Uterus (tissue), 2 donors: ENCODE measurements around the gene TRIM66.

Source experiments
- POLR2A ChIP-seq, 2 donors: fragments of 450-650 bp; IDR thresholded peaks; one replicate each; pipeline ENCODE4 v1.6.1; 2016; ENCODE audit warnings: antibody characterized with exemption in 2 of 2, mild to moderate bottlenecking in 1 of 2, moderate library complexity in 1 of 2
- TF ChIP-seq, protein P1 (sequence below), 4 experiments: fragments of 200-600 bp in 2 of 4; fragments of 450-650 bp in 2 of 4; sonication (generic) in 2 of 4; IDR thresholded peaks; one replicate each; pipeline ENCODE4 v1.5.1; 2016 to 2019; ENCODE audit warnings: antibody characterized with exemption in 4 of 4, mild to moderate bottlenecking in 2 of 4, moderate library complexity in 1 of 4

- TF ChIP-seq, protein P1, sequence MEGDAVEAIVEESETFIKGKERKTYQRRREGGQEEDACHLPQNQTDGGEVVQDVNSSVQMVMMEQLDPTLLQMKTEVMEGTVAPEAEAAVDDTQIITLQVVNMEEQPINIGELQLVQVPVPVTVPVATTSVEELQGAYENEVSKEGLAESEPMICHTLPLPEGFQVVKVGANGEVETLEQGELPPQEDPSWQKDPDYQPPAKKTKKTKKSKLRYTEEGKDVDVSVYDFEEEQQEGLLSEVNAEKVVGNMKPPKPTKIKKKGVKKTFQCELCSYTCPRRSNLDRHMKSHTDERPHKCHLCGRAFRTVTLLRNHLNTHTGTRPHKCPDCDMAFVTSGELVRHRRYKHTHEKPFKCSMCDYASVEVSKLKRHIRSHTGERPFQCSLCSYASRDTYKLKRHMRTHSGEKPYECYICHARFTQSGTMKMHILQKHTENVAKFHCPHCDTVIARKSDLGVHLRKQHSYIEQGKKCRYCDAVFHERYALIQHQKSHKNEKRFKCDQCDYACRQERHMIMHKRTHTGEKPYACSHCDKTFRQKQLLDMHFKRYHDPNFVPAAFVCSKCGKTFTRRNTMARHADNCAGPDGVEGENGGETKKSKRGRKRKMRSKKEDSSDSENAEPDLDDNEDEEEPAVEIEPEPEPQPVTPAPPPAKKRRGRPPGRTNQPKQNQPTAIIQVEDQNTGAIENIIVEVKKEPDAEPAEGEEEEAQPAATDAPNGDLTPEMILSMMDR (IDR thresholded peaks at IDR 0.05): no peak
- TF ChIP-seq POLR2A (IDR thresholded peaks at IDR 0.05): no peak
These were observed 42.1 kb downstream of the TRIM66 start for GRCh38 chr11:8640267-8640906.
